GM18526 (cell line): ENCODE measurements around the gene TMEM108.

Experiments used
- POLR2A ChIP-seq: IDR thresholded peaks from 3 replicates; pipeline ENCODE4 v1.6.1; 2011; ENCODE audit not compliant: insufficient read length; ENCODE audit errors: extremely low read depth

Gene TMEM108

DNA sequence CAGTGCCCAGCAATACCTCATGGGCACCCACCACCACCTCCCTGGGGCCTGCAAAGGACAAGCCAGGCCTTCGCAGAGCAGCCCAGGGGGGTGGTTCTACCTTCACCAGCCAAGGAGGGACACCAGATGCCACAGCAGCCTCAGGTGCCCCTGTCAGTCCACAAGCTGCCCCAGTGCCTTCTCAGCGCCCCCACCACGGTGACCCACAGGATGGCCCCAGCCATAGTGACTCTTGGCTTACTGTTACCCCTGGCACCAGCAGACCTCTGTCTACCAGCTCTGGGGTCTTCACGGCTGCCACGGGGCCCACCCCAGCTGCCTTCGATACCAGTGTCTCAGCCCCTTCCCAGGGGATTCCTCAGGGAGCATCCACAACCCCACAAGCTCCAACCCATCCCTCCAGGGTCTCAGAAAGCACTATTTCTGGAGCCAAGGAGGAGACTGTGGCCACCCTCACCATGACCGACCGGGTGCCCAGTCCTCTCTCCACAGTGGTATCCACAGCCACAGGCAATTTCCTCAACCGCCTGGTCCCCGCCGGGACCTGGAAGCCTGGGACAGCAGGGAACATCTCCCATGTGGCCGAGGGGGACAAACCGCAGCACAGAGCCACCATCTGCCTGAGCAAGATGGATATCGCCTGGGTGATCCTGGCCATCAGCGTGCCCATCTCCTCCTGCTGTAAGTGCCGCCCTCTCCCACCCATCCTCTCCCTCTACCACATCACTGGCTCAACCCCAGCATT lies 342.5 kb downstream of the TMEM108 start:
- no peak for TF ChIP-seq POLR2A

DNA sequence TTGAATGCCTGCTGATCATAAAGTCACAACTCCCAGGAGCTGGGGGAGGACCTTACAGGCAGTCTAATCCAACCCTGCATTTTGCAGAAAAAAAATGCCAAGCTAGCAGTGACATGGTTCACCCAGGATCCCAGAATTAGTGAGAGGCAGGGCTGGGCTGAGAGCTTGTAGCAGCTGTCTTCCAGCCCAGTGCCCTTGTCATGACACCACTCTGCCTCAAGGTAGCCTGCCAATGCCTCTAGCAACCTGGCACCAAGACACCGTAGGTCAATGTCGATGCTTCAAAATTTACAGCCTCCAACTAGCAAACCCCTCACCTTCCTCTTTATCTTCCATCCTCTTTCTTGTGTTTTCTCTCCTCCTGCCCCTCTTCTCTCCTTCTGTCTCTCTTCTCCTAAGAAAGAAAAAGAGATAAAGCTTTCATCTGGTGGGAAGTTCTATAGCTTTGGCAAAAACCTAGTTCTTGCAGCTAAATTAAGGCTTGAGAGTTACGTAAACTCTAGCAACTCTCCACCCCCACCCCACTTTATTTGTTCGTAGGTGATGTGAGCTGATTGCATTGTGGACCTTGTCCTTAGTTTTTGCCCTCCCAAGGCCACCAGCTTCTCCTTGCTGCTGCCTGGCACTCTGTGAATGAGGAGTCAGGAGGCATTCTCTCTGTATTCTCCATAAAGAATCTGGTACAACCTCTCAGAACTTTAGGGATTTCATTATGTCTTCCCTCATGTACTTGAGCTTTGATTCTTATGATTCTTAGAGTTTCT lies 343.3 kb downstream of the TMEM108 start:
- no peak for TF ChIP-seq POLR2A

- no peak for TF ChIP-seq POLR2A
Observed at GRCh38 chr3:133383175-133383574, 345.0 kb downstream of the TMEM108 start.

DNA sequence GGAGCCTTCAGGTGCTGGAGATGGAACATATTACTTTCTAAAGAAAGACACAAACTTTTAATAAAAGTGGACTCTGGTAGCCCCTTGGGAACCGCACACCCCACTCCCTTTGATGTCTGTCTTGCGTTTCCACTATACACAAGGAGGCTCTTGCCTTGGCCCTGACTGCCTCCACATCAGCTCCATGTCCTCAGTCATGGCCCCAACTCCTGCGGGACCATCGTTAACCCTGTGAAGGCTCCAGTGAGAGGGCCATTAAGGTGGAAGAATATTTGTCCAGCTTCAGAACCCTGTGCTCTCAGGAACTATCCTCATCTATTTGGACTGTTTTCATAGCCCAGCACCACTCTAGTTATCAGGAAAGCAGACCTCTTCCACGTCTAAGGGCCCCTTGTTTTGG lies 345.6 kb downstream of the TMEM108 start:
- no peak for TF ChIP-seq POLR2A

DNA sequence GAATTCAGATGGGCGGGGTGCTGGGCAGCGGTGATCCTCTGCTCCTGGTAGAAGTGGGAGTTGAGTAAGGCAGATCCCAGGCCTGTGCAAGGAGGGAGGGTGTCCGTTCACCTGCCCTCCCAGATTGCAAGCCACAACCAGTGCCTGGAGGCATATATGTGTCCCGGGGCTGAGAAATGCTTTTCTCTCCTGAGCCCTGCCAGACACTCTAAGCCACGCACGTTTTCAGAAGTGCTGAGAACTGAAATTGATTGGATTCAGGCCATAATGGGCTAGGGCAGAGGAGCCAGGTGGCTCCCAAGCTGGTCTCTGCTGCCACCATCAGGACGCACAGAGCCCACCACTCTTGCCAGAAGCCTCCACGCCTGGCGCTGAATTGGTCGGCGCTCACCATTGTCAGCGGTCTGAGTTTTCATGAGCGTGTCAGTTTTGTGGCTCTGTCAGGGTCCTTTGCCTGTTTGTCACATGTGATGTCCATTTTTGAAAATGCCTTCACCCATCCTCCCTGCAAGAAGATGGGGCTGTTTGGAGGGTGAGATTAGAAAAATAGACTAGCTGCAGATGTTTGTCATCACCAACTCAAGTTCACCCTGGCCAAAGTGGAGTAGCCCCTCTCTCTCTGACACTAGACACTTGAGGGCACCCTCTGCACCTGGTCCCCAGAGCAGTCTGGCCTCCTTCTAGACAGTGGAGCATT lies 346.3 kb downstream of the TMEM108 start:
- no peak for TF ChIP-seq POLR2A

DNA sequence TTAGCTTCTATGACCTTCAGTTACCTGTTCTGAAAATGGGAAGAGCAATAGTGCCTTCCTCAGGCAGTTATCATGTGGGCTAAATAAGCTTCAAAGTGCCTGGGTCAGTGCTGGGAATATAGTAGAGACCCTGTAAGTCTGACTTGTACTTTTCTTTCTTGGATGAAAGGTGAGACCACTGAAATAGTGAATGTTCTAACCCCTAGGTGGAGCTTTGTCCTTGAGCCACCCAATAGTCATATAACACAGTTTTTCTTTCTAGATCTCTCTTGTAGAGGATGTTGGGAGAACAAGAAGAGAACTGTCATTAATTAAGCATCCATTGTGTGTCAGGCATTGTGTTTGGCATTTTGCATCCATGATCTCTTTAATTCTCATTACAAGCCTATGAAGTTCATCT lies 348.7 kb downstream of the TMEM108 start:
- TF ChIP-seq POLR2A = no peak

GRCh38 chr3:133387341-133387740 lies 349.1 kb downstream of the TMEM108 start:
- TF ChIP-seq POLR2A = no peak

DNA sequence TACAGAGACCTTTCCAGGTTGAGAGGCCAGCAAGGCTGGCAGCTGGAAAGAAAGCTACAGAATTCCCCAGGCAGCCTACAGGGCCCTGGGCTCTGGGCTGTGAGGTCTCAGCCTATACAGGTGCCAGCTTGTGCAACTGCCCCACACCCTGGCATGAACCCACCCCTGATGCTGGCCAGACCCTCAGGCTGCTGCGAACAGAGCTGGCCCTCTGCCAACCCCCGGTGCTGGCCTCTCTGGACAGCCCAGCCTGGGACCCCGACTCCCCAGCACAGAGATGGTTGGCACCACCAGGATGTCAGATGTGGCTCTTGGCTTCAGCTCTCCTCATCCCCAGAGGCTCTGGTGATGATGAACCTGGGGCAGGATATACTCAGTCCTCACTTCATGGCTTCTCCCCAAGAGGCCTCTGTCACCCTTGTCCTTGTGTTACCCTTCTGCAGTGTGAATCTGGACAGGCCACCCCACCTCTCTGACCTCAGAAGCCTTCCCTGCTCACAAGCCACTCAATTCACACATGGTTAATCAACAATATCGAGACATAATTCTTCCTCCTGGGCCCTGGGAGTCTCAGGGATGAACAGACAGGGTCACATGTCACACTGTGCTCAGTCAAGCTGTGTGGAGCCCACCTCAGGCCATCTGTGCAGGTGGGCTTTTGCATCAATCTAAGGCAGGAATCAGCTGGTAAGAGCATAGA lies 350.7 kb downstream of the TMEM108 start:
- TF ChIP-seq POLR2A = no peak

- TF ChIP-seq POLR2A = no peak
Observed at GRCh38 chr3:133390715-133391114, 352.5 kb downstream of the TMEM108 start.

GRCh38 chr3:133393204-133393603 lies 355.0 kb downstream of the TMEM108 start:
- no peak for TF ChIP-seq POLR2A

DNA sequence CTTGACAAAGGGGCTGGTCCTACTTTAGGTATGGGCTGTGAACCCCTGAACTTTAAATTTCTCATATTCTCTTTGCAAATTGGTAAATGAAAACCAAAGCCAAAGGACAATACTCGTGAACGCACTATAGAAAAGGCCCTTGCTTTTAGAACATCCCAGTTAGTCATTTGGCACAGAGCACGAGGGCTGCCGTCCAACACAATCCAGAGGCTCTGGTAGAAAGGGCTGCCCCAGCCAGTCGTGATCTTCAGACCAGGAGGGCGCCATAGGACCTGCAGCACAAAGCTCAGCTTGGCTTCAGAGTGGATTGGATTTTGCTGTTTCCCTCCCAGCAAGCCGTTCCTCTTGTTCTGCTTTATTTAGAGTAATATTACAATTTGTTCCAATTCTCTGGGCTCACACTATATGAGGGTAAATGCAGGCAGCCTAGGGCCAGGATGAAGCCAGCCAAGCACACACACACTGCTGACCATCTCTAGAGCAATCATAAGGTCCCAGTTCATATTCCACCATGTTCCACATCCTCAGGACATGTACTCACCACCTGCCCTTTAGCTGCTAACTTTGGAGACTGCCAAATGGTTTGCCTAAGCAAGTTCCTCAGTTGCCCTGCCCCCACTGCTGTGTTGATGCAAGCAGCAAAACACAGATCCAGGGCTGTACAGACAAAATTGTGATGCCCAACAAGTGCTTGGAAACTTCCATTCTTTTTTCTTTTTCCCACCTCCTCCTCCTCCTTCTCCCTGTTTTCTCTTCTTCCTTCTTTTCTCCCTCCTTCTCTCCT lies 355.7 kb downstream of the TMEM108 start:
- TF ChIP-seq POLR2A = no peak

DNA sequence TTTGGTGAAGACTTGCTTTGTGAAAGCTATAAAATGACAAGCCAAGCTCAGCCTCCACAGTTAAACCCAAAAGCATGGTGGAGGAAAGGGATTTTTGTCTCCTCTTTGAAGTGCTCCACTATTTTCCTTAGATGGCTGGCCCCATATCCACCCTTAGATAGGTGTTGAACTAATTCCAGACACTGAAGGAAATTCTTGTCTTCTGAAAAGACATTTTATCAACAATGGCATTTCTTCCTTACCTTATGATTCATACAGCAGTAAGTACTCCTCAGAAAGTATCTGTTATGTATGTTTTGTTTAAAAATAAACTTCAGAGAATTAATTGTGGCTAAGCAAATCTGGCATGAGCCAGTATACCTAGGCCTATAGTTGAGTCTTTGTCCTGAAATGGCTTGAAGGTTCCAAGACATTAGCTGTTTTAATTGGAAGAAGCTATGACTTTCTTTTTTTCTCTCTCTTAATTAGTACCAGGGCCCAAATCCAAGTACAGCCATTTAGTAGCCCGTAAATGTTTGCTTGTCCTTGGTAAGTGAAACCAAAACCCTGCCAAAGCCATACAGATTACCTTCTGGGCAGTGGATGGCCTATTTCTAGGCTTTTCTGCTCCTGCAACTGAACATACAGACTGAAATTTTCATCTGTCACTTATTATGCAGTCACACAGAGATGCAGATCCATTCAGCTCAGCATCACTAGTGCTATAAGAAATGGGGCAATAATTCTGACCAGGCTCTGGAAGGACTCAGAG lies 356.5 kb downstream of the TMEM108 start:
- no peak for TF ChIP-seq POLR2A

GRCh38 chr3:133396906-133397305 lies 358.7 kb downstream of the TMEM108 start:
- no peak for TF ChIP-seq POLR2A

DNA sequence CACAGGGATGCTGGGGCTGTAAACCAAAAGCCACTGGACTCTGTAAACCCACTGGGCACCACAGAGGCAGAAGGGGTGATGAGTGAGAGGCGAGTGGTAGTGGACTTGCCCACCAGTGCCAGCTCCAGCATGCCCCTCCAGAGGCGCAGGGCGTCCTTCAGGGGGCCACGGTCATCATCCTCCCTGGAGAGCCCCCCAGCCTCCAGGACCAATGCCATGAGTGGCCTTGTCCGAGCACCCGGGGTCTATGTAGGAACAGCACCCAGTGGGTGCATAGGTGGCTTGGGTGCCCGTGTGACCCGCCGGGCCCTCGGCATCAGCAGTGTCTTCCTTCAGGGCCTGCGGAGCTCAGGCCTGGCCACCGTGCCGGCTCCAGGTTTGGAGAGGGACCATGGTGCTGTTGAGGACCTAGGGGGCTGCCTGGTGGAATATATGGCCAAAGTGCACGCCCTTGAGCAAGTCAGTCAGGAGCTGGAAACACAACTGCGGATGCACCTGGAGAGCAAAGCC lies 361.9 kb downstream of the TMEM108 start, which contains the start of gene BFSP2:
Gene BFSP2 (plus strand): TSS at position 51 of the 510 bp plus-strand sequence. CDS start 28 bp downstream, at position 79.
- TF ChIP-seq POLR2A = no peak
